HG03575 (cell line): ENCODE measurements around the gene TMTC4.
"Not testable (repeated sequence)": the region's sequence is repeated elsewhere in the genome, so short reads cannot be mapped to it uniquely, and the experiment has no call there.

Source experiments
- ATAC-seq: cut with Tn5 transposase; IDR thresholded peaks from one replicate; pipeline ENCODE4 v1.9.1; 2021; ENCODE audit not compliant: unreplicated experiment, insufficient number of reproducible peaks, low FRiP score; ENCODE audit errors: extremely low read depth

Gene TMTC4

GRCh38 chr13:100636004-100636403, 38.6 kb downstream of the TMTC4 start:
- no peak for ATAC-seq

DNA sequence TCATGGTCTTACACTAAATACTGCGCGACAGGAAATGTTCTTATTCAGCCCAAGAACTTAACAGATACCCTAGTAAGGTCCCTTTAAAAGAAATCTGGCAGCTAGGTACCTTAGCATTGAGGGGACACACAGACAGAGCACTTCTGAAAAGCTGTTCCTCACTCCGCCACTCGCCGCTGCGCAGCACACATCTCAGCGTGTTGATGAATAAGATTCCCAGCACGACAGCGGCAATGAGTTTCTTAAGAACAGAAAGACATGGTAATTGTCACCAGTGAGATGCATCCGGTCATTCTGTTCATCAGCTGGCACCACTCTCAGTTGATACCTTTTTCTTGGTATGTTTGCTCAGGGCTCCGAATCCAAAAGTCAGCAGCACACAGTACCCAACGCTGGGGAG, 39.9 kb downstream of the TMTC4 start:
- ATAC-seq = no peak

- ATAC-seq = no peak
Measured at GRCh38 chr13:100633461-100633860, 41.1 kb downstream of the TMTC4 start.

- ATAC-seq = no peak
Measured at GRCh38 chr13:100630555-100630954, 44.0 kb downstream of the TMTC4 start.

DNA sequence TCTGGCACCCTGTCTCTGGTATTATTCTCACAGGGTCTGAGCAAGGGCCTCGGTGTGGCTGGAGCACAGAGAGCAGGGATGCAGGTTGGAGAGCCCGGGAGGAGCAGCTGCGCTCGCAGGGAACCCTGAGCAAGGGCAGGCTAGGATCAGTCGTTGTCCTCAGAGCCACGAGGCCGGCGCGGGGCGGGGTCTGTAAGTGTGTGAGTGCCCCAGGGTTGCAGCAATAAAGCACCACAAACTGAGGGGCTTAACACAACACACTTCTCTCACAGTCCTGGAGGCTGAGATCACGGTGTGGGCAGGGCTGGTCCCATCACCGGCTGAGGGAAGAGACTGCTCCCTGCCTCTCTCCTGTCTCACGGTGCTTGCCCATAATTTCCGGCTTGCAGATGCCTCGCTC, 47.5 kb downstream of the TMTC4 start:
- ATAC-seq = no peak

DNA sequence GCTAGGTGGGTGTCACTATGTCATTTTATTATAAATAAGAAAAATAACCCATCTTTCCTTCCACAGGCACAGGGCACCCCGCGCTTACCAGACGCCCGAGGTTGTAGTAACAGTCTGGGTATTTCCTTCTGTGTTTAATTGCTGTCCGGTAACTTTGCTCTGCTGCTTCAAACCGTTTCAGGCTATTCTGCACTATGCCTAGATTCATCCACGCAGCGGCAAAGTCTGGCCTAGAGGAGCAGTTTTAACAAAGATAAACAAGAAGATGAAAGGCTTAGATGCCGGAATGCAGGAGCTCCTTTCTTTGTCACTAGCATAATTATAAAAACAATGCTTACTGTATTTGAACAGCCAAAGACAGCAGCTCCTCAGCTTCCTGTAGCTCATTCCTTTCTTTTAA, 49.1 kb downstream of the TMTC4 start:
- no peak for ATAC-seq

DNA sequence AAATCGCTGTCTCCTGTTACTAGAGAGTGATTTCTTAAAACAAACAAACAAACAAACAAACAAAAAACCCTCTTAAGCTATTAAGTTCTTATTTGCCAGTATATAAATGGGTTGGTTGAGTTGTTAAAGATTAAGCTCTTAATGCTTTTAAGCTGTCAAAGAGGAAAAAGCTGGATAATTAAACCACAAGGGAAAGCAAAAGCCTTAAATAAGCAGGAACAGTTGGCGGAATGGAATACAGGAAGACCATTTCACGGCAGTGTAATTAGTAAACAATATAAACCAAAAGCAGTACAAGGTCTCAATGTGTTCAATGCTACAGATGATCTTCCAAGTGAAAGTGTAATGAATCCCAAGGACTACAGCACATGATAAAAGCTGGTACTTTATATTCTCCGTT, 53.8 kb downstream of the TMTC4 start:
- no peak for ATAC-seq

- no peak for ATAC-seq
Measured at GRCh38 chr13:100619940-100620339, 54.7 kb downstream of the TMTC4 start.

DNA sequence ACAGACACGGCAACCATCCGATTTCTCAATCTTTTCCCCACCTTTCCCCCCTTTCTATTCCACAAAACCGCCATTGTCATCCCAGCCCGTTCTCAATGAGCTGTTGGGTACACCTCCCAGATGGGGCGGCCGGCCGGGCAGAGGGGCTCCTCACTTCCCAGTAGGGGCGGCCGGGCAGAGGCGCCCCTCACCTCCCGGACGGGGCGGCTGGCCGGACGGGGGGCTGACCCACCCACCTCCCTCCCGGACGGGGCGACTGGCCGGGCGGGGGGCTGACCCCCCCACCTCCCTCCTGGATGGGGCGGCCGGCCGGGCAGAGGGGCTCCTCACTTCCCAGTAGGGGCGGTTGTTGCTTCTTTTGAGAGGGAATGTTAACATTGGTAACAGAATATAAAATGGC, 55.7 kb downstream of the TMTC4 start:
- not testable (repeated sequence) for ATAC-seq

DNA sequence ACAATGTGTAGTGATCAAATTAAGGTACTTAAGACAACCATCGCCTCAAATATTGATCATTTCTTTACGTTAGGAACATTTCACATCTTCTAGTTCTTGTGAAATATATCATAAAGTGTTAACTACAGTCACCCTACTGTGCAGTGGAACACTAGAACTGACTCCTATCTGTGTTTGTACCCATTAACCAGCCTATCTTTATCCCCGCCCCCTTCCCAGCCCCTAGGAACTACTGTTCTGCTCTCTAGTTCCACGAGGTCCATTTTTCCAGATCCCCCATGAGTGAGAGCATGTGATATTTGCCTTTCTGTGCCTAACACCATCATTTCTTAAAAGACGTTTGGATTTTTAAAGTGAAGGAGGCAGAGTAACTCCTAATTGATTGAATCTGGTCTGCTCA, 61.6 kb downstream of the TMTC4 start:
- ATAC-seq = no peak

- ATAC-seq = no peak
Measured at GRCh38 chr13:100611678-100612492, 62.7 kb downstream of the TMTC4 start.

DNA sequence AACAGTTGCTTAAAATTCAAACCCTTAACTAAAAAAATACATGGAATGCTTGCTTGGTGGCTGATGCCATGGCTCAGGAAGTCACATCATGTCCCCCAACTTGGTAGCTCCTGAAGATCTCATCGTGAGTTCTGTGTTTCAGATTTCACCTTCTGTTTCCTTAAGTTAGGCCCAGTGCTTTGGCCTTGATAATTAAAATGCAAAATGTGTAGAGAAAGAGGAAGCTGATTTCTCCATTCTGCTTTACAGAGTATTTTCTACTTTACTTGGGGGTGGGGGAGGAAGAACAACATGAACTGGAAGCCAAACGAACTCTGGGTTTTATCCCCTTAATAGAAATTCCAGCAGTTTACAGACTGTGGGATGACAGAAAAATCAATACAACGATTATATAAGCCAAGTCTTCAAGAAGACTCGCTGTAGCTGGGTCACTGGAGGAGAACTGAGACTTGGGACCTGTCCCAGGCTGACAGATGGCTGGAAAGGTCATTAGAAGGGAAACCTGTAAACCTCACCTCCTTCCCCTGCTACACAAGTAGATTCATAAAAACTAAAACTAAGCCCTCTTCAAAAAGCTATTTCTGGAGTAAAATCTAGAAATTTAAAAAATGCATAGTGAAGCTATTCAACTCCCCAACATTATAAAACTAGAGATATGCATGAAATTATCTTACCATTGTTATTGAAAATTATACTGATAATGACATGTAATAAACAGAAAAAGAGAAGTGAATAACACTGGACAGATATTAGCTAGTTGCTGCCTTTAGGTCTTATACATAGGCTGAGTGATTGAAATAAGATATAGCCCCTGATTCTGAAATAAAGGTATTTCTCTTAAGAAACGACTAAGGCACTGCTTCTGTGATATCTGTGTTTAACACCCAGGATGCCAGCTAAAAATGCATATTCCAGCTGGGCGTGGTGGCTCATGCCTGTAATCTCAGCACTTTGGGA, 63.9 kb downstream of the TMTC4 start:
- no peak for ATAC-seq

DNA sequence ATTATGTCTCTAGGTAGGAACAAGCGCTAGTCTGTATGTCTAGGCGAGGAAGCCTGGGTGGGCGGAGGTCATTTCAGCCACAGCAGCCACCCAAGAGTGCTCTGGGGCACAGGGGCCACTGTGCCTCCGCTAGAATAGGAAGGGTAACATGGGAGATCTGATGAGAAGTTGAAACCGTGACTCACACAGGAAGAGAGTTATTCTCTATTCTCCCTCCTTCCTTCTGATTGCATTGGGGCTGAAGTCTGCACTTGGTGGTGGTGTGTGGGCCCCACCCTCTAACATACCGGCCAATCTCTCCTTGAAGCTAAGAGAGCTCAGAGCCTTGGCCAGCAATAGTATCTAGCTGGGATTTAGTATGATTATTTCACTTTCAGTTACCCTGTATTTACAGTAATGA, 65.7 kb downstream of the TMTC4 start:
- peak; percentile 95 for ATAC-seq

DNA sequence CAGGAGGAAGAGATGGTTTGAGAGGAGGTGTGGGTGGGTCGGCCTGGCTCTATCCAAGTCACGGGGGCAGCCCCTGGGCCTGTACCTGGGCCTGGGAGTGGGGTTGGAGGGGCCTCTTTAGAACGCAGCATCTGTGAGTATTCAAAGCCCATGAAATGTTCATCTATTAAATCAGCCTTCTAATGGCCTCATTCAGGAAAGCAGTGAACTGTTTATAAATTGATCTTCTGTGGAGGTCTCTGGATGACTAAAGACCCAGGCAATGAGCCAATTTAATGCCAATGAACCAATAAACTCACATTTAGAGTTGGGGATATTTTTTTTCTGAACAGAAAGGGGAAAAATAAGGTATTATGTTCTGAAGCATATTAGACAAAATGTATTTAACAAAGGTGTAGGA, 66.1 kb downstream of the TMTC4 start:
- no peak for ATAC-seq

- no peak for ATAC-seq
Measured at GRCh38 chr13:100604918-100605710, 69.5 kb downstream of the TMTC4 start.

GRCh38 chr13:100602493-100603111, 72.0 kb downstream of the TMTC4 start:
- no peak for ATAC-seq

- ATAC-seq = no peak
Measured at GRCh38 chr13:100601716-100602115, 72.9 kb downstream of the TMTC4 start.

GRCh38 chr13:100600915-100601314, 73.7 kb downstream of the TMTC4 start:
- no peak for ATAC-seq

DNA sequence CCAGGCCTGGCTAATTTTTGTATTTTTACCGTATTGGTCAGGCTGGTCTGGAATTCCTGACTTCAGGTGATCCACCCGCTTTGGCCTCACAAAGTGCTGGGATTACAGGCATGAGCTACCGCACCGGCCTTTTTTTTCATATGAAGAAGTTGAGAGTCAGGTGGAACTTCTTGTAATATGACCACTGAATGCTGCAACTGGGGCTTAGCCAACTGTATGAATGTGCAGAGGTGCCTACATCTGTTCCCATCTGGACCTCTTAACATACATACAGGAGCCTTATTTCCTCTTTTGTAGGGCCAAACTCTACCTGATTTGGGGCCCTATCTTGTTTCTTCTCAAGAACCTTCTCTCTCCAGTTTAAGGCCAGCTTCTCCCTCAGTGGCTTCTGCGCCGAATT, 74.1 kb downstream of the TMTC4 start:
- ATAC-seq = no peak
